OCI-LY3 (cell line): Measurements from ENCODE around the gene POLR2A.

Experiments
- H2AFZ ChIP-seq: fragments of 200-600, 300-600 bp; shearing (Covaris generic); 2 replicates; pipeline ENCODE4 v1.6.0; 2014; ENCODE audit warnings: antibody characterized with exemption, low read depth, low read length
- H3K27ac ChIP-seq: fragments of 200-600, 300-600 bp; sonication (generic); 2 replicates; pipeline ENCODE4 v1.5.1; 2014; ENCODE audit warnings: mild to moderate bottlenecking, low read length, moderate library complexity, mixed read lengths
- H3K27me3 ChIP-seq: fragments of 200-600, 300-600 bp; sonication (generic); 2 replicates; pipeline ENCODE4 v1.6.1; 2014; ENCODE audit warnings: low read depth, low read length, mixed read lengths
- H3K36me3 ChIP-seq: fragments of 200-600, 300-600 bp; sonication (generic); replicated peaks from 2 replicates; pipeline ENCODE3; 2014; ENCODE audit warnings: low read depth, low read length, mixed read lengths
- H3K4me1 ChIP-seq: fragments of 300-600, 200-600 bp; sonication (generic); 2 replicates; pipeline ENCODE4 v1.6.1; 2014; ENCODE audit warnings: low read length, mixed read lengths
- H3K4me2 ChIP-seq: fragments of 200-600, 300-600 bp; sonication (generic); 2 replicates; pipeline ENCODE4 v1.6.1; 2014; ENCODE audit warnings: low read length, mixed read lengths
- H3K4me3 ChIP-seq: fragments of 300-600, 200-600 bp; sonication (generic); 2 replicates; pipeline ENCODE4 v1.5.1; 2014; ENCODE audit warnings: antibody characterized with exemption, mild to moderate bottlenecking, low read length, moderate library complexity
- H3K79me2 ChIP-seq: fragments of 300-600, 200-600 bp; shearing (Covaris generic); 2 replicates; pipeline ENCODE4 v1.6.1; 2014; ENCODE audit warnings: mild to moderate bottlenecking, low read length, mixed read lengths
- H3K9ac ChIP-seq: fragments of 300-600, 200-600 bp; shearing (Covaris generic); 2 replicates; pipeline ENCODE4 v1.6.0; 2014; ENCODE audit warnings: mild to moderate bottlenecking, low read length, moderate library complexity
- H3K9me3 ChIP-seq: fragments of 200-600, 300-600 bp; shearing (Covaris generic); 2 replicates; pipeline ENCODE4 v1.6.1; 2014; ENCODE audit warnings: low read length, mixed read lengths; ENCODE audit not compliant: insufficient read depth
- H4K20me1 ChIP-seq: fragments of 200-600, 300-600 bp; sonication (generic); 2 replicates; pipeline ENCODE4 v1.6.1; 2016; ENCODE audit warnings: low read length, mixed read lengths; ENCODE audit not compliant: insufficient read depth
- EZH2phosphoT487 ChIP-seq: fragments of 200-600 bp; shearing (Covaris generic); IDR thresholded peaks from 2 replicates; pipeline ENCODE4 v1.6.1; 2018; ENCODE audit warnings: antibody characterized with exemption, mixed run types, low read depth
- TF ChIP-seq, protein P1 (sequence below): fragments of 200-600, 300-600 bp; sonication (generic); IDR thresholded peaks from 2 replicates; pipeline ENCODE4 v1.5.1; 2014; ENCODE audit warnings: antibody characterized with exemption, low read length, low read depth

The POLR2A gene

DNA sequence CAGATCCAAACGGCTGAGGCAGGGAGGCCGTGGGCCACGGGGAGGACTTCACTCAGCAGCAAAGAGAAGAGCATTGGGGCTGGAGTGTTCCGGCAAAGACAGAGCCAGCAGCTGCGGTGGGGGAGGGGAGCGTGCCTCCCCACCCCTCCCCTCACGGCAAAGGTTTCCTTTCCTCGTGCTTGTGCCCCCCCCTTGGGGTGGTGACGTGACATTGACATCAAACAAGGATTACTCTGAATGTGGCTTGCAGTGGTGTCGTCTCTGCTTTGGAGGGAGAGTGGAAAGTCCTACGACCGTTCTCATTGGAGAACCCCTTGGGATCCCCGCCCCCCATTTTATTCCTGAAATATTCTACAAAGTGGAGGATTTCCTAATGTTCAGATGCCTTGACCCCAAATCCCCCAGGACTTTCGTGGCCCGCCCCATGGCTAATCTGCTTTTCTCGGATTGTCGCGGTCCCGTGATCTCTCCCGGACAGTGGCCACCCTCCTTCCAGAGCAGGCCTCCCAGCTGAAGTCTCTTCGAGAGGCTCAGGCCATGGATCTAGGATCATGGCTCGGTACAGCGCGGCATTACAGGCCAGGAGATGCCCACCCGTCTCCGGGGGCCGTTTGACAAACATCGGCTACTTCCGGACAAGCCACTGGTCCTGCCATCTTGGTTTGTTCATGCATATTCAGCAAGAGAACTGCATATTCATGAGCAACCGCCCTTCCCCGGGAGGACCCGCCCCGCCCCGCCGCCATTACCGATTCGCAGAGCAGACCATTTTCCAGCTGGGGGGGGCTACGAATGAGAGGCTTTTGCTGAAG, 705 bp upstream of the POLR2A start:
- peak overlapping the region; percentile 85 for H3K4me2 ChIP-seq
- peaks cover 54% of the 10 kb centered on the region for H3K79me2 ChIP-seq
- no peaks in the 10 kb centered on the region for H3K27me3 ChIP-seq
- H3K4me3 ChIP-seq: peak overlapping the region; percentile 100
- TF ChIP-seq, protein P1, sequence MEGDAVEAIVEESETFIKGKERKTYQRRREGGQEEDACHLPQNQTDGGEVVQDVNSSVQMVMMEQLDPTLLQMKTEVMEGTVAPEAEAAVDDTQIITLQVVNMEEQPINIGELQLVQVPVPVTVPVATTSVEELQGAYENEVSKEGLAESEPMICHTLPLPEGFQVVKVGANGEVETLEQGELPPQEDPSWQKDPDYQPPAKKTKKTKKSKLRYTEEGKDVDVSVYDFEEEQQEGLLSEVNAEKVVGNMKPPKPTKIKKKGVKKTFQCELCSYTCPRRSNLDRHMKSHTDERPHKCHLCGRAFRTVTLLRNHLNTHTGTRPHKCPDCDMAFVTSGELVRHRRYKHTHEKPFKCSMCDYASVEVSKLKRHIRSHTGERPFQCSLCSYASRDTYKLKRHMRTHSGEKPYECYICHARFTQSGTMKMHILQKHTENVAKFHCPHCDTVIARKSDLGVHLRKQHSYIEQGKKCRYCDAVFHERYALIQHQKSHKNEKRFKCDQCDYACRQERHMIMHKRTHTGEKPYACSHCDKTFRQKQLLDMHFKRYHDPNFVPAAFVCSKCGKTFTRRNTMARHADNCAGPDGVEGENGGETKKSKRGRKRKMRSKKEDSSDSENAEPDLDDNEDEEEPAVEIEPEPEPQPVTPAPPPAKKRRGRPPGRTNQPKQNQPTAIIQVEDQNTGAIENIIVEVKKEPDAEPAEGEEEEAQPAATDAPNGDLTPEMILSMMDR: no peak
- TF ChIP-seq EZH2phosphoT487: no peak
- H3K36me3 ChIP-seq: no peaks in the 10 kb centered on the region
- H3K27ac ChIP-seq: peak overlapping the region; percentile 93
- peak overlapping the region; percentile 100 for H3K9ac ChIP-seq
- peaks cover 13% of the 10 kb centered on the region for H4K20me1 ChIP-seq
- peaks cover 20% of the 10 kb centered on the region for H3K4me1 ChIP-seq
- peak overlapping the region; percentile 71; the same call in 1 of the 2 replicates for H2AFZ ChIP-seq
- H3K9me3 ChIP-seq: no peaks in the 10 kb centered on the region

- Histone ChIP-seq H2AFZ (no peak overlapping the region), H3K79me2 (peaks cover 57% of the 10 kb centered on the region), H4K20me1 (peaks cover 23% of the 10 kb centered on the region), H3K9me3 (no peaks in the 10 kb centered on the region), H3K36me3 (no peaks in the 10 kb centered on the region), H3K27me3 (no peaks in the 10 kb centered on the region), H3K4me2 (peak overlapping the region; percentile 88), H3K27ac (peak overlapping the region; percentile 93), H3K4me1 (peaks cover 17% of the 10 kb centered on the region), H3K9ac (peak overlapping the region; percentile 100), H3K4me3 (peak overlapping the region; percentile 100)
- no peak for TF ChIP-seq EZH2phosphoT487
- TF ChIP-seq, protein P1: no peak
Measured at GRCh38 chr17:7484919-7485377, 782 bp downstream of the POLR2A start.

GRCh38 chr17:7486181-7486580, 2.0 kb downstream of the POLR2A start:
- Histone ChIP-seq H3K4me2 (peak overlapping the region; percentile 80), H3K4me1 (peaks cover 13% of the 10 kb centered on the region), H3K36me3 (peaks cover 4% of the 10 kb centered on the region), H3K27ac (no peak overlapping the region), H4K20me1 (peaks cover 33% of the 10 kb centered on the region), H3K27me3 (no peaks in the 10 kb centered on the region), H3K79me2 (peaks cover 66% of the 10 kb centered on the region), H3K9ac (peak overlapping the region; percentile 40), H3K9me3 (no peaks in the 10 kb centered on the region), H2AFZ (no peak overlapping the region), H3K4me3 (peak overlapping the region; percentile 100)
- TF ChIP-seq, protein P1: no peak
- TF ChIP-seq EZH2phosphoT487: no peak

- TF ChIP-seq EZH2phosphoT487: no peak
- TF ChIP-seq, protein P1: no peak
- H3K9ac ChIP-seq: no peak overlapping the region
- no peak overlapping the region for H2AFZ ChIP-seq
- peaks cover 58% of the 10 kb centered on the region for H4K20me1 ChIP-seq
- no peak overlapping the region for H3K27ac ChIP-seq
- peaks cover 9% of the 10 kb centered on the region for H3K4me1 ChIP-seq
- H3K4me3 ChIP-seq: no peak overlapping the region
- no peaks in the 10 kb centered on the region for H3K27me3 ChIP-seq
- H3K4me2 ChIP-seq: no peak overlapping the region
- peaks cover 100% of the 10 kb centered on the region for H3K79me2 ChIP-seq
- H3K36me3 ChIP-seq: peaks cover 13% of the 10 kb centered on the region
- H3K9me3 ChIP-seq: no peaks in the 10 kb centered on the region
Measured at GRCh38 chr17:7490144-7490543, 6.0 kb downstream of the POLR2A start.
